ENCODE data around the gene SCAMP5. TPM values are rescaled to one million over a fixed set of nuclear protein-coding genes. Genes with fewer than 3 reads are reported as not detected.

Gene SCAMP5
- total and polyA plus RNA-seq, 2 of the 13 experiments (the other 11 are each of a cell fraction or from before 2014, with no cell fraction given) = 34.3 to 49.0 TPM

- TF ChIP-seq PAXIP1 (CRISPR knock-in tag; conservative IDR thresholded peaks at IDR 0.05) (no peak; the same call in none of the 2 replicates), ASH2L (IDR thresholded peaks at IDR 0.05; ENCODE audit: insufficient read length, low read depth, low read length) (peak; percentile 73), KMT2B (CRISPR knock-in tag; IDR thresholded peaks at IDR 0.05) (peak; percentile 84), ZFY (CRISPR knock-in tag; IDR thresholded peaks at IDR 0.05) (peak; percentile 80), BCL6 (CRISPR knock-in tag; IDR thresholded peaks at IDR 0.05) (peak; percentile 32; the same call in 1 of the 2 replicates), SOX6 (IDR thresholded peaks at IDR 0.05) (no peak), SOX6 (CRISPR knock-in tag; IDR thresholded peaks at IDR 0.05) (peak; percentile 67), ZNF569 (CRISPR knock-in tag; IDR thresholded peaks at IDR 0.05; ENCODE audit: borderline replicate concordance) (0 out of 2 replicates have a peak, but pooled peaks have one; percentile 79), GZF1 (CRISPR knock-in tag; IDR thresholded peaks at IDR 0.05) (no peak), NFAT5 (CRISPR knock-in tag; IDR thresholded peaks at IDR 0.05) (peak; percentile 63; the same call in 1 of the 2 replicates), ZNF225 (CRISPR knock-in tag; IDR thresholded peaks at IDR 0.05) (no peak), KLF9 (CRISPR knock-in tag; IDR thresholded peaks at IDR 0.05; ENCODE audit: low read depth) (no peak), ZNF570 (CRISPR knock-in tag; IDR thresholded peaks at IDR 0.05; ENCODE audit: borderline replicate concordance) (no peak), ZNF230 (CRISPR knock-in tag; IDR thresholded peaks at IDR 0.05) (no peak), RAD21 (CRISPR knock-in tag; IDR thresholded peaks at IDR 0.05) (peak; percentile 45), CAMTA2 (CRISPR knock-in tag; IDR thresholded peaks at IDR 0.05; ENCODE audit: borderline replicate concordance) (0 out of 2 replicates have a peak, but pooled peaks have one; percentile 27), ZNF720 (CRISPR knock-in tag; IDR thresholded peaks at IDR 0.05) (no peak), SATB2 (CRISPR knock-in tag; IDR thresholded peaks at IDR 0.05) (peak; percentile 86), THAP11 (CRISPR knock-in tag; IDR thresholded peaks at IDR 0.05) (peak; percentile 98), ZNF749 (CRISPR knock-in tag; IDR thresholded peaks at IDR 0.05; ENCODE audit: borderline replicate concordance) (0 out of 2 replicates have a peak, but pooled peaks have one; percentile 11), ELF3 (CRISPR knock-in tag; IDR thresholded peaks at IDR 0.05) (peak; percentile 74), ZNF772 (CRISPR knock-in tag; IDR thresholded peaks at IDR 0.05) (peak; percentile 68; the same call in 1 of the 2 replicates), CHD2 (IDR thresholded peaks at IDR 0.05; ENCODE audit: low read depth, low read length) (peak; percentile 98)
Measured at GRCh38 chr15:75023181-75023871, 28.0 kb downstream of the SCAMP5 start, which contains the start of gene PPCDC (continued).

Data from HepG2 (cell line).